GM23248 (cell line): ENCODE data around the gene ANKS1B.

ENCODE experiments used
- EZH2 ChIP-seq: fragments of 200-600 bp; sonication (generic); IDR thresholded peaks from 2 replicates; pipeline ENCODE4 v1.6.1; 2018; ENCODE audit warnings: antibody characterized with exemption, mild to moderate bottlenecking; ENCODE audit not compliant: insufficient read depth, poor library complexity, severe bottlenecking
- EZH2phosphoT487 ChIP-seq: fragments of 200-600 bp; sonication (generic); IDR thresholded peaks from 2 replicates; pipeline ENCODE4 v1.6.1; 2018; ENCODE audit warnings: antibody characterized with exemption, moderate library complexity, mild to moderate bottlenecking, low read depth; ENCODE audit not compliant: insufficient read depth

DNA sequence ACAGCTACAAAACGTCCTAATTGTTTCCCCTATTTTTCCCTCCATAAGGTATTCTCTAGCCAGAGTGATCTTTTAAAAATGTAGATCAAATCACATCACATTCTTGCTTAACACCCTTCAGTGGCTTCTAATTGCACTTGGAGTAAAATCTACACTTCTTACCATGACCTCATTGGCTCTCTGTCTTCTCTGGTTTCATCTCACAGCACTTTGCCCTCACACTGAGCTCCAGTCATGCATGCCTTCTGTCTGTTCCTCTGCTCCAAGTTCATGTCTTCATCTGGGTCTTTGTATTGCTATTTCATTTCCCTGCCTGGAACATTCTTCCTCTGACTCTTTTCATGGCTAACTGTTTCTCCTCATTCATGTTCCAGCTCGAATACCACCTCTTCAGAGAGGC lies 557.6 kb downstream of the ANKS1B start:
- no peak for TF ChIP-seq EZH2phosphoT487
- no peak for TF ChIP-seq EZH2
